Fibroblast of lung (primary cell): ENCODE results near the gene PIK3C2G.

Source experiments
- CTCF ChIP-seq, 2 donors: IDR thresholded peaks in 1 of 2; conservative IDR thresholded peaks in 1 of 2; 1 replicate in 1 of 2; 2 replicates in 1 of 2; pipeline ENCODE4 v1.5.1; 2011 to 2012; ENCODE audit warnings: low read length in 2 of 2, control low read depth in 1 of 2, inconsistent platforms in 1 of 2, low read depth in 1 of 2, mild to moderate bottlenecking in 1 of 2
- EZH2 ChIP-seq: IDR thresholded peaks from 2 replicates; pipeline ENCODE4 v1.5.1; 2012; ENCODE audit warnings: low read length, control low read depth, mild to moderate bottlenecking; ENCODE audit errors: missing control alignments

GRCh38 chr12:18327036-18327435 is 65.7 kb downstream of the PIK3C2G start:
- no peak for TF ChIP-seq EZH2
- TF ChIP-seq CTCF (conservative IDR thresholded peaks at IDR 0.05 in 1 of 2, IDR thresholded peaks at IDR 0.05 in 1 of 2; ENCODE audit: low read depth in 1 of 2, low read length in 2 of 2), result no peak
